ACHN (cell line): Measurements from ENCODE around the gene BNC2.
"Not testable (repeated sequence)": the region's sequence is repeated elsewhere in the genome, so short reads cannot be mapped to it uniquely, and the experiment has no call there.

Experiments used
- DNase-seq: peaks from one replicate; pipeline ENCODE4 v3.0.0-alpha.2; 2015
- in situ Hi-C: cut with HindIII; loops from 2 replicates; pipeline ENCODE4 v1.10.0; 2017; ENCODE audit warnings: low sequenced_read_pairs, low pct_ligation_motif_present, low pct_unique_long_range_greater_than_20kb

BNC2 gene, protein sequence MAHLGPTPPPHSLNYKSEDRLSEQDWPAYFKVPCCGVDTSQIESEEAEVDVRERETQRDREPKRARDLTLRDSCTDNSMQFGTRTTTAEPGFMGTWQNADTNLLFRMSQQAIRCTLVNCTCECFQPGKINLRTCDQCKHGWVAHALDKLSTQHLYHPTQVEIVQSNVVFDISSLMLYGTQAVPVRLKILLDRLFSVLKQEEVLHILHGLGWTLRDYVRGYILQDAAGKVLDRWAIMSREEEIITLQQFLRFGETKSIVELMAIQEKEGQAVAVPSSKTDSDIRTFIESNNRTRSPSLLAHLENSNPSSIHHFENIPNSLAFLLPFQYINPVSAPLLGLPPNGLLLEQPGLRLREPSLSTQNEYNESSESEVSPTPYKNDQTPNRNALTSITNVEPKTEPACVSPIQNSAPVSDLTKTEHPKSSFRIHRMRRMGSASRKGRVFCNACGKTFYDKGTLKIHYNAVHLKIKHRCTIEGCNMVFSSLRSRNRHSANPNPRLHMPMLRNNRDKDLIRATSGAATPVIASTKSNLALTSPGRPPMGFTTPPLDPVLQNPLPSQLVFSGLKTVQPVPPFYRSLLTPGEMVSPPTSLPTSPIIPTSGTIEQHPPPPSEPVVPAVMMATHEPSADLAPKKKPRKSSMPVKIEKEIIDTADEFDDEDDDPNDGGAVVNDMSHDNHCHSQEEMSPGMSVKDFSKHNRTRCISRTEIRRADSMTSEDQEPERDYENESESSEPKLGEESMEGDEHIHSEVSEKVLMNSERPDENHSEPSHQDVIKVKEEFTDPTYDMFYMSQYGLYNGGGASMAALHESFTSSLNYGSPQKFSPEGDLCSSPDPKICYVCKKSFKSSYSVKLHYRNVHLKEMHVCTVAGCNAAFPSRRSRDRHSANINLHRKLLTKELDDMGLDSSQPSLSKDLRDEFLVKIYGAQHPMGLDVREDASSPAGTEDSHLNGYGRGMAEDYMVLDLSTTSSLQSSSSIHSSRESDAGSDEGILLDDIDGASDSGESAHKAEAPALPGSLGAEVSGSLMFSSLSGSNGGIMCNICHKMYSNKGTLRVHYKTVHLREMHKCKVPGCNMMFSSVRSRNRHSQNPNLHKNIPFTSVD

DNA sequence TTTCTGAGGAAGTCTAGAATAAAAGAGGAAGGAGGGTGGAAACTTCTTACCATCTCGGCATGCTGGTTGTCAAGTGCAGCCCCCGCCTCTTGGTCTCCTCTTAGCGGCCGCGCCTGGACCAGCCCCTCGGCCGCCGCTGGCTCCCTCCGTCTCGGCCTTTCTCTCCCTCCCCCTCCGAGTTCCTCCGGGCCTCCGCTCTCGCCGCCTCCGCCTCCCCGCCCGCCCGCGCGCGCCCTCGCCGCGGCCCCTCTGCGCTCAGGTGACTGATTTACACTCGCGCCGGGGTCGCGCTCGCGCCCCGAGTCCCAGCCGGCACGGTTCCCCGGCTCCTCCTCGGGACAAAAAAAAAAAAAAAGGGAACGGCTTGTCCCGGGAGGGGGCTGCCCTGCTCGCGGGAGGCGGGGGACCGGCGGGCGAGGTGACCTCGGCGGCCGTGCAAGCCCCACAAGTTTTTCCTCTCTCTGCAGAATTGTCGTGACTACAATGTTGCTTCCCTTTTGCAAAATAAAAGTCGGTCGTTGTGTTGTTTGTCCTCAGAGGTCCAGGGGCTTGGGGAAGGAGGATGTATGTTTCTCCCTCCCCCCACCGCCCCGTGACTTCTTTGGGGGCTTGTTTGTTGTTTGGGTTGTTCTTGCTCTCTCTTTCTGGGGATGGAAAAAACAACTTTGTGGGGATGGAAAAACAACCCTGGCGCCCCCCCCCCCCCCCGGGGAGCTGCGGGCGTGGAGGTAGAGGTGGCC is at the start of gene BNC2:
Gene BNC2 (minus strand): TSS at position 75 of the 740 bp plus-strand sequence. CDS start 22 bp downstream, at position 53.
- in situ Hi-C loops = no loop called here
- peak; percentile 63 for DNase-seq

GRCh38 chr9:16918920-16919319 is 48.5 kb upstream of the BNC2 start:
- DNase-seq = no peak
- in situ Hi-C loops = no loop called here

DNA sequence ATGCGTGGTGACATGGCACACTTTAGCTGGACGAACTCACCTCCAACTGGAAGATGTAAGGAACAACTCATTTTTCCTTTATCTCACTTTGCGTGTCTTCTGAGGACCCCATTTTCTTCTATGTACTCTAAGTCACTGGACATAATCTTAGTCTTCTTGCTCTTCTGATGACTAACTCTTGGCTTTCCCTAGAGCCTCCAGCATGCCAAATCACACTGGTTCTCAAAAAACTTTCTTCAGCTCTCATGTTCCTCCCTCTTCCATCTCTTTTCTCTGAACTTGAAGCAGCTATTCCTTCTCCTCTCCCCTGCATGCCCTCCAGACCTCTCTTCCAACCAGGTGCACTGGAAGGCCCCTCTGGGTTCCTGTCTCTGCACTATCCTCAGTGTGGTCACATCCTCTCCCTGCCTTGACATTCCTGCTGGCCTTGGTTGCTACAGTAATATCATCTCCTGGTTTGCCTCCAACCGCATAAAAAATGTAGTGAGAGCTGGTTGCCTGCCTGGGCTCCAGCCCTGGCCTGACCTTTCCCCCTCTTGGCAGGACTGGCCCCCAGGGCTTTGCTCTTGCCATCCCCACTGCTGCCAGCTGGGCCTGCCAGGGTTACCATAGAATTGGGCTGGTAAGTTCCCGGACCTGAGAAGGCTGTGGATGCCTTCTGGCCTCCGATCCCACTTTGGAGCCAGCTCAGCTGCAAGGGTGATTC is 44.8 kb upstream of the BNC2 start:
- DNase-seq = no peak
- in situ Hi-C loops = no loop called here

DNA sequence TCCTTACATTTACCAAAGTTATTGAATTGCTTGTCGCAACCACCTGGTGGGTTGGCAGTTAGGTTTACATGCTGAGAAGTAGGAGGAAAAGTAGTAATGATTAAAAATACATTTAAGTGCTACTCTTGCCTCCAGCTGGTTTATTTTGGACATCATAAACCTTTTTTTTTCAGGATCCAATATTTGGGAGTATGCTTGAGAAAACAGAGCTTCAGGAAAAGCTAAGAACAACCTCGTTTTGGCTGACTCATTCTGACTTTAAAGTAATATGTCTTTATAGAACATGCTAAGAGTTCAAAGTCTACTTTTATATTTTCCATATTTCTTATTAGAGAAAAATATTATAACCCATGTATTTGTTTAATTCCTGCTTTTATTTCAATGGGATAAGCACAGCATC is 41.7 kb upstream of the BNC2 start:
- in situ Hi-C loops = no loop called here
- no peak for DNase-seq

DNA sequence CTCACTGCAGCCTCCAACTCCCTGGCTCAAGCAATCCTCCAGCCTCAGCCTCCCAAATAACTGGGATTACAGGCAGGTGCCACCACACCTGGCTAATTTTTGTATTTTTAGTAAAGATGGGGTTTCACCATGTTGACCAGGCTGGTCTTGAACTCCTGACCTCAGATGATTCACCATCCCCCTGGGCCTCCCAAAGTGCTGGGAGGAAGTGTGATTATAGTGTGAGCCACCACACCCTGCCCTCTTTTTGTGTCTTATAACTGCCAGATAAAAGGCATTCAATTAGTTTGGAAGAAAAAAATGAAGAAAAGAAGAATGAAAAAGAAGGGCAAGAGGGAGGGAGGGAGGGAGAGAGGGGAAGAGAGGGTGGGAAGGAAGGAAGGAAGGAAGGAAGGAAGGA is 37.7 kb upstream of the BNC2 start:
- in situ Hi-C loops = not testable (repeated sequence)

GRCh38 chr9:16904655-16905054 is 34.2 kb upstream of the BNC2 start:
- in situ Hi-C loops = no loop called here
- no peak for DNase-seq

More for the DNA sequence above, 37.7 kb upstream of the BNC2 start:
- DNase-seq = not testable (repeated sequence)

GRCh38 chr9:16901590-16901989 is 31.1 kb upstream of the BNC2 start:
- in situ Hi-C loops = no loop called here

DNA sequence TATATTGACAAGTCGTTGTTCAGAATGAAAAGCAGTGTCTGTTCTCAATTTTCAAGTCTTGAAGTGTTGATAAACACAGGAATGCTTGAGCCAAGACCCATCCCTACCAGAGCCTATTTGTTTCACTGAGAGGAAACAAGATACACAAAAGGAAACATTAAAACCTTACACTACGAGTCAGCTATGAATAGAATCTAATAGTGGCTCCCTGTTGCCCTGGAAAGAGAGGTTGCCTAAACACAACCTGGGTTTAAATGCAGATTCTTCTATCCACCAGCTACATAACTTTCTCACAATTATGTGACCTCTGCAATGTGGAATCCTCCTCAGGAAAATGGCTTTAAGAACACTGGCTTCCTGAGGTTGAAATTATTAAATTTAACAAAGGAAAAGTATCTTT is 29.1 kb upstream of the BNC2 start:
- no peak for DNase-seq
- in situ Hi-C loops = no loop called here

More at GRCh38 chr9:16901590-16901989, 31.1 kb upstream of the BNC2 start:
- DNase-seq = no peak

DNA sequence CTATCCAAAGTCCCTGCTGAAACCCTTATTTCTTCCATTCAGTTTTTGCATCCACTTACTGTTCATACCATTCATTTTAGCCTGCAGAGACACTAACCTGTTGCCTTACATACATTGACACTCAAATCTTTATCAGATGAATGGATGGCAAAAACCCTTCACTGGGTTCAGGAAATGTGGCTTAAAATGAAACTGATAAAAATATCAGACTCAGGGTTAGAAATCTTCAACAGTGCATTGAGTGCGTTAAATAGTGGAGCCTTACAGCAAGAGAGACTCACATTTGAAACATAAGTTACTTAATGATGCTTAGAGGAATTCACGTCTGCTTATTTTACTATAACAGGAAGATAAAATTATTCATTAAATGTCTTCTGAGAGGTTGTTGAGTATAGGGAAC is 28.0 kb upstream of the BNC2 start:
- in situ Hi-C loops = no loop called here
- DNase-seq = no peak

DNA sequence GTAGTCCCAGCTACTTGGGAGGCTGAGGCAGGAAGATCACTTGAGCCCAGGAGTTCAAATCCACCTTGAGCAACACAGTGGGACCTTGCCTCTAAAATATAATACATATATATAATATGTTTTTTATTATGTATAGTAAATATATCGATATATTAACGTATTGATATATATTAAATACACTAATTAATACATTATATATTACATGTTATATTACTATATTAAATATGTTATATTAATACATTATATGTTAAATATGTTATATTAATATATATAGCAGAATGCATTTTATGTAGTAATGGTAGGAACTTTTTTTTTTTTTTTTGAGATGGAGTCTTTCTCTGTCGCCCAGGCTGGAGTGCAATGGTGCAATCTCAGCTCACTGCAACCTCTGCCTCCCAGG is 18.1 kb upstream of the BNC2 start:
- in situ Hi-C loops = no loop called here
- DNase-seq = no peak

DNA sequence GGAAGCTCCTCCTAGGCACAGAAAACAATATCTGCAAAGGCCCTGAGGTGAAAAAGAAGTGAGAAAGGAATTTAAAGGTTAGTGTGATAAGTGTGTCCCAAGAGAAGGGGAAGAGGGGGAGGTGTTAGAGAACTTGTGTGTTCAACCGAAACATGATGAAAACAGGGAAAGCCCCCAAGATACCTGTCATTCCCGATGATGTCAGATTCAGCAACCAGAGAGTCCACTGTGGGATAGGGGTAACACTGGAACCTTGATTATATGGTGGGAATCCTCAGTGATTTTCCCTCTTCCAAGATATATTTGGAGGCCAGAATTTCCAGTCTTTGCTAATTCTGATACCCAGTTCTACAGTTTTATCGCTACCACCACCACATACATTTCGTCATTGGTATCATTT is 15.5 kb upstream of the BNC2 start:
- DNase-seq = no peak
- in situ Hi-C loops = no loop called here

DNA sequence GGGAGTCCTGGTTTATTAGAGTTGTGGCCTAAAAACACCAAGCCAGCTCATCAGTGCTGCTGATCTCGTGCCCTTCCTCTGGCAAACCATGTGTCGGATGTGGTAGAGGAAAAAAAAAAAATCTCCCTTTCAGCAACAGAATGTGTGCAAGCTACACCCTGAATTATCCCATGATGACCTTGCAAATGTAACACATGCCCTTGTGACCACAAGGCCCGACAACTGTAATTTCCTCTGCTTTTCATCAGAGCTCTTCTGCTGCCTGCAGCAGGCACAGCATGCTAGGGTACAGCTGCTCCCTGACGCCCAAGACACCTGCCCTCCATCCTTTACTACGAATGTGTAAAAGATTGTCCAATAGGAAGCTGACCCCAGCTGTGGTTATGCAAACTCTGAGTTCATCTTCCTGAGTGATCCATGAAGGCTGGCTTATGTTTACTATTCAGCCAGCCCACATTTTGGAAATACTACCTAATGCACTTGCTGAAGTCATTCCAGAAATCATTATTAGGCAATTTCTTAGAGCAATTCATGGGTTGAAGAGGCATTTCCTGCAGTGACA is 14.6 kb upstream of the BNC2 start:
- DNase-seq = no peak
- in situ Hi-C loops = no loop called here

DNA sequence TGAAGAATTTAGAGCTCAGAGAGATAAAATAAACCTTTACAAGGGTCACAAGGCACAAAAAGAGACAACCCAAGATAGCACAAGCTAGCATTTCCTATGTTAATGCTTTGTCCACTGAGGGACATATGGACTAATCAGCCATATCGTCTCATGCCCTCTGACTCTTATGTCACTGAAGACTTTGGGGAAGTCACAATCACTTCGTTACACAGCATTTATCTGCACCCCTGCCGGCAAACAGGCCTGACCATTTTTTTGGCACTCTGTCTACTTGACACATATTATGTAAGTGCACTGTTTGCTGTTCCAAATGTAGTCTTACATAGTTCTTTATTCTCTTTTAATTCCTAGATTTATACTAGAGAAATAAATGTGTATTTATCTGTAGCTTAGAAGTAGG is 13.9 kb upstream of the BNC2 start:
- in situ Hi-C loops = no loop called here
- DNase-seq = no peak

GRCh38 chr9:16883586-16883985 is 13.1 kb upstream of the BNC2 start:
- DNase-seq = no peak
- in situ Hi-C loops = no loop called here

GRCh38 chr9:16882440-16882839 is 12.0 kb upstream of the BNC2 start:
- DNase-seq, in situ Hi-C loops: not testable (repeated sequence)

GRCh38 chr9:16879416-16879815 is 8.9 kb upstream of the BNC2 start:
- in situ Hi-C loops = no loop called here
- DNase-seq = no peak

DNA sequence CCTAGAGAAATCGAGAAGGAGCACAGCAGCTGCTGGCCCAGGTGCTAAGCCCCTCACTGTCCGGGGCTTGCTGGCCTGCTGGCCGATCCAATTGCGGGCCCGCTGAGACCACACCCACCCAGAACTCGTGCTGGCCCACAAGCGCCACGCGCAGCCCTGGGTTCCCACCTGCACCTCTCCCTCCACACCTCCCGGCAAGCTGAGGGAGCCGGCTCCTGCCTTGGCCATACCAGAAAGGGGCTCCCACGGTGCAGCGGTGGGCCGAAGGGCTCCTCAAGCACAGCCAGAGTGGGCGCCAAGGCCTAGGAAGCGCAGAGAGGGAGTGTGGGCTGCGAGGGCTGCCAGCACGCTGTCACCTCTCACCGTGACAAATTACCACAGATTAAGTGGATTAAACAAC is 6.8 kb upstream of the BNC2 start:
- in situ Hi-C loops = no loop called here
- no peak for DNase-seq
